OCI-LY3 (cell line): ENCODE results near the gene AP3S2.

ENCODE experiments used
- H2AFZ ChIP-seq: fragments of 200-600, 300-600 bp; shearing (Covaris generic); 2 replicates; pipeline ENCODE4 v1.6.0; 2014; ENCODE audit warnings: antibody characterized with exemption, low read depth, low read length
- H3K27ac ChIP-seq: fragments of 200-600, 300-600 bp; sonication (generic); 2 replicates; pipeline ENCODE4 v1.5.1; 2014; ENCODE audit warnings: mild to moderate bottlenecking, low read length, moderate library complexity, mixed read lengths
- H3K27me3 ChIP-seq: fragments of 200-600, 300-600 bp; sonication (generic); 2 replicates; pipeline ENCODE4 v1.6.1; 2014; ENCODE audit warnings: low read depth, low read length, mixed read lengths
- H3K36me3 ChIP-seq: fragments of 200-600, 300-600 bp; sonication (generic); replicated peaks from 2 replicates; pipeline ENCODE3; 2014; ENCODE audit warnings: low read depth, low read length, mixed read lengths
- H3K4me1 ChIP-seq: fragments of 300-600, 200-600 bp; sonication (generic); 2 replicates; pipeline ENCODE4 v1.6.1; 2014; ENCODE audit warnings: low read length, mixed read lengths
- H3K4me2 ChIP-seq: fragments of 200-600, 300-600 bp; sonication (generic); 2 replicates; pipeline ENCODE4 v1.6.1; 2014; ENCODE audit warnings: low read length, mixed read lengths
- H3K4me3 ChIP-seq: fragments of 300-600, 200-600 bp; sonication (generic); 2 replicates; pipeline ENCODE4 v1.5.1; 2014; ENCODE audit warnings: antibody characterized with exemption, mild to moderate bottlenecking, low read length, moderate library complexity
- H3K79me2 ChIP-seq: fragments of 300-600, 200-600 bp; shearing (Covaris generic); 2 replicates; pipeline ENCODE4 v1.6.1; 2014; ENCODE audit warnings: mild to moderate bottlenecking, low read length, mixed read lengths
- H3K9ac ChIP-seq: fragments of 300-600, 200-600 bp; shearing (Covaris generic); 2 replicates; pipeline ENCODE4 v1.6.0; 2014; ENCODE audit warnings: mild to moderate bottlenecking, low read length, moderate library complexity
- H3K9me3 ChIP-seq: fragments of 200-600, 300-600 bp; shearing (Covaris generic); 2 replicates; pipeline ENCODE4 v1.6.1; 2014; ENCODE audit warnings: low read length, mixed read lengths; ENCODE audit not compliant: insufficient read depth
- H4K20me1 ChIP-seq: fragments of 200-600, 300-600 bp; sonication (generic); 2 replicates; pipeline ENCODE4 v1.6.1; 2016; ENCODE audit warnings: low read length, mixed read lengths; ENCODE audit not compliant: insufficient read depth
- CTCF ChIP-seq: fragments of 200-600, 300-600 bp; sonication (generic); IDR thresholded peaks from 2 replicates; pipeline ENCODE4 v1.5.1; 2014; ENCODE audit warnings: antibody characterized with exemption, low read length, low read depth
- EZH2phosphoT487 ChIP-seq: fragments of 200-600 bp; shearing (Covaris generic); IDR thresholded peaks from 2 replicates; pipeline ENCODE4 v1.6.1; 2018; ENCODE audit warnings: antibody characterized with exemption, mixed run types, low read depth

Gene AP3S2

DNA sequence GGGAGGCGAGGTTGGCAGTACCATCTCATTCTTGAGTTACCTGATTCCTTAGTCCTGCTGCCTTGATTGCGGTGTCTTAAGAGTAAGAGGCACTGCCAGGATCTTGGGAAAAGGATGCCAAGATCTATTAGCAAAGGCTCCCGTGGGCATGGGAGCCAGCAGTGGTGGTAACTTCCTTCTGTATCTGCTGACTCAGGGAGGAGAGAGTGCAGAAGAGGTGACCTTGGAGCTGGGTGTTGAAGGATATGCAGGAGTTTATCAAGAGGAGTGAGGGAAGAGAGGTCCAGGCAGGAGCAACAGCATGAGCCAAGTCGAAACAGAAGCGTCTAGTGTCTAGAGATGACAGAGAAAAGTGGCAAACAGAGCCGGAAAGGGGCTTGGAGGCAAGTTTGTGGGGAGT lies 113.2 kb downstream of the AP3S2 start:
- peak overlapping the region; percentile 77 for H3K9ac ChIP-seq
- no peak for TF ChIP-seq EZH2phosphoT487
- no peak for TF ChIP-seq CTCF
- no peaks in the 10 kb centered on the region for H3K27me3 ChIP-seq
- no peaks in the 10 kb centered on the region for H3K36me3 ChIP-seq
- peaks cover 64% of the 10 kb centered on the region for H3K4me1 ChIP-seq
- H4K20me1 ChIP-seq, result no peaks in the 10 kb centered on the region
- peak overlapping the region; percentile 89 for H3K27ac ChIP-seq
- H2AFZ ChIP-seq, result no peak overlapping the region; the same call in 1 of the 2 replicates
- H3K9me3 ChIP-seq, result no peaks in the 10 kb centered on the region
- peak overlapping the region; percentile 14 for H3K4me3 ChIP-seq
- H3K79me2 ChIP-seq, result no peaks in the 10 kb centered on the region
- peak overlapping the region; percentile 47 for H3K4me2 ChIP-seq
